Measurements from ENCODE around the gene NCR3LG1.
"Not testable (repeated sequence)": the region's sequence is repeated elsewhere in the genome, so short reads cannot be mapped to it uniquely, and the experiment has no call there.

GRCh38 chr11:17426233-17426632 lies 74.6 kb downstream of the NCR3LG1 start:
- not testable (repeated sequence) for TF ChIP-seq CTCF (conservative IDR thresholded peaks at IDR 0.05; ENCODE audit: low read length); EZH2phosphoT487 (IDR thresholded peaks at IDR 0.05; ENCODE audit: borderline replicate concordance, low read depth, low read length)
